ENCODE results near the gene NFASC.

Gene NFASC

DNA sequence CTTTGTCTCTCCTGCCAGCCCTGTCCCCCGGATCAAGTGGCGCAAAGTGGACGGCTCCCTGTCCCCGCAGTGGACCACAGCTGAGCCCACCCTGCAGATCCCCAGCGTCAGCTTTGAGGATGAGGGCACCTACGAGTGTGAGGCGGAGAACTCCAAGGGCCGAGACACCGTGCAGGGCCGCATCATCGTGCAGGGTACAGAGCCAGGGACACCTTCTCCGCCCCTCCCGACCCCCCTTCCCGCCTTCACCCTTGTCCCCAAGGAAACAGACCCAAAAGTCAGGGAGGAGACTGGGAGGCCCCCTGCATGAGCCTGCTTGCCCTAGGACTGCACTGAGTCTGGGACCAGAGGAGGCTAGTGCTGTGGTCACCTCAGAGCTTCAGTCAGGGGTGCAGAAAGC is 190.6 kb downstream of the NFASC start:
- Histone ChIP-seq H3K4me3 (ENCODE audit: low read depth in 1 of 2, low read length in 1 of 2) (no peak overlapping the region), H3K4me1 (ENCODE audit: control insufficient read depth in 1 of 2, insufficient read depth in 1 of 2, low read depth in 1 of 2, low read length in 1 of 2) (peaks cover 3 to 10% of the 10 kb centered on the region in 2 experiments), H3K27me3 (no peaks in the 10 kb centered on the region), H3K36me3 (no peaks in the 10 kb centered on the region), H3K9me3 (no peaks in the 10 kb centered on the region), H3K27ac (no peak overlapping the region)
- TF ChIP-seq, protein P1, sequence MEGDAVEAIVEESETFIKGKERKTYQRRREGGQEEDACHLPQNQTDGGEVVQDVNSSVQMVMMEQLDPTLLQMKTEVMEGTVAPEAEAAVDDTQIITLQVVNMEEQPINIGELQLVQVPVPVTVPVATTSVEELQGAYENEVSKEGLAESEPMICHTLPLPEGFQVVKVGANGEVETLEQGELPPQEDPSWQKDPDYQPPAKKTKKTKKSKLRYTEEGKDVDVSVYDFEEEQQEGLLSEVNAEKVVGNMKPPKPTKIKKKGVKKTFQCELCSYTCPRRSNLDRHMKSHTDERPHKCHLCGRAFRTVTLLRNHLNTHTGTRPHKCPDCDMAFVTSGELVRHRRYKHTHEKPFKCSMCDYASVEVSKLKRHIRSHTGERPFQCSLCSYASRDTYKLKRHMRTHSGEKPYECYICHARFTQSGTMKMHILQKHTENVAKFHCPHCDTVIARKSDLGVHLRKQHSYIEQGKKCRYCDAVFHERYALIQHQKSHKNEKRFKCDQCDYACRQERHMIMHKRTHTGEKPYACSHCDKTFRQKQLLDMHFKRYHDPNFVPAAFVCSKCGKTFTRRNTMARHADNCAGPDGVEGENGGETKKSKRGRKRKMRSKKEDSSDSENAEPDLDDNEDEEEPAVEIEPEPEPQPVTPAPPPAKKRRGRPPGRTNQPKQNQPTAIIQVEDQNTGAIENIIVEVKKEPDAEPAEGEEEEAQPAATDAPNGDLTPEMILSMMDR (IDR thresholded peaks at IDR 0.05): no peak

GRCh38 chr1:205061665-205062069 is 191.0 kb downstream of the NFASC start:
- Histone ChIP-seq H3K27ac (no peak overlapping the region), H3K9me3 (no peaks in the 10 kb centered on the region), H3K27me3 (no peaks in the 10 kb centered on the region)

GRCh38 chr1:205062319-205062718 is 191.7 kb downstream of the NFASC start:
- peaks cover 3 to 10% of the 10 kb centered on the region in 2 experiments for H3K4me1 ChIP-seq (ENCODE audit: control insufficient read depth in 1 of 2, insufficient read depth in 1 of 2, low read depth in 1 of 2, low read length in 1 of 2)
- TF ChIP-seq, protein P1 (IDR thresholded peaks at IDR 0.05): no peak
- no peak overlapping the region for H3K4me3 ChIP-seq (ENCODE audit: low read depth in 1 of 2, low read length in 1 of 2)
- no peaks in the 10 kb centered on the region for H3K27me3 ChIP-seq
- no peak overlapping the region for H3K27ac ChIP-seq
- no peaks in the 10 kb centered on the region for H3K9me3 ChIP-seq
- H3K36me3 ChIP-seq: no peaks in the 10 kb centered on the region

More at GRCh38 chr1:205061665-205062069, 191.0 kb downstream of the NFASC start:
- H3K4me3 ChIP-seq (ENCODE audit: low read depth in 1 of 2, low read length in 1 of 2): no peak overlapping the region
- no peaks in the 10 kb centered on the region for H3K36me3 ChIP-seq
- H3K4me1 ChIP-seq (ENCODE audit: control insufficient read depth in 1 of 2, insufficient read depth in 1 of 2, low read depth in 1 of 2, low read length in 1 of 2): peaks cover 3 to 10% of the 10 kb centered on the region in 2 experiments
- TF ChIP-seq, protein P1 (IDR thresholded peaks at IDR 0.05): peak; percentile 95

DNA sequence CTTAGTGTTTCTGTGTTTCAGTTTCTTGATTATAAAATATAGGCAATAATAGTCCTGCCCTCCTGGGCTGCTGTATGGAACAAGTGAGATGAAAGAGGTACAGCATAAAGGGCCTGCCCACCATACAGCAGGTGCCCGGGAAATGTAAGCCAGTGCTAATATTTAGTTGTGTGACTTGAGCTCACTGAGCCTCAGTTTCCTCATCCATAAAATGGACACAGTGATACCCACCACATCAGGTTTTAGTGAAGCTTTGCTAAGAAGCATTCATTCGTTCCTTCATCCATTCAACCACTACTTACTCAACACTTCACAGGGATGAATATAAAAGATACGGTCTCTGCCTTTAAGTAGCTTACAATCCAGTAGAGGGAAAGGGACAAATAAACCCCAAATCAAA is 192.2 kb downstream of the NFASC start:
- Histone ChIP-seq H3K9me3 (no peaks in the 10 kb centered on the region), H3K36me3 (no peaks in the 10 kb centered on the region), H3K27ac (no peak overlapping the region), H3K27me3 (no peaks in the 10 kb centered on the region), H3K4me3 (ENCODE audit: low read depth in 1 of 2, low read length in 1 of 2) (no peak overlapping the region), H3K4me1 (ENCODE audit: control insufficient read depth in 1 of 2, insufficient read depth in 1 of 2, low read depth in 1 of 2, low read length in 1 of 2) (peaks cover 3 to 10% of the 10 kb centered on the region in 2 experiments)
- TF ChIP-seq, protein P1 (IDR thresholded peaks at IDR 0.05): no peak

DNA sequence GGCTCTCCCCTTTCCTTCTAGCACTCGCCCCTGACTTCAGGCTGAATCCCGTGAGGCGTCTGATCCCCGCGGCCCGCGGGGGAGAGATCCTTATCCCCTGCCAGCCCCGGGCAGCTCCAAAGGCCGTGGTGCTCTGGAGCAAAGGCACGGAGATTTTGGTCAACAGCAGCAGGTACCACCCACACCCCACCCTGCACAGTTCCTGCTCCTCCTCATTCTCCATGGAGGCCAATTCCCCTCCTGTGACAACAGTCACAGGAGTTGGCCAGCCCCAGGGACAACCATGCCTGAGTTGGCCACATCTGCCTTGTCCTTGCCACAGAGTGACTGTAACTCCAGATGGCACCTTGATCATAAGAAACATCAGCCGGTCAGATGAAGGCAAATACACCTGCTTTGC is 193.6 kb downstream of the NFASC start:
- Histone ChIP-seq H3K27me3 (no peaks in the 10 kb centered on the region), H3K4me3 (ENCODE audit: low read depth in 1 of 2, low read length in 1 of 2) (no peak overlapping the region), H3K4me1 (ENCODE audit: control insufficient read depth in 1 of 2, insufficient read depth in 1 of 2, low read depth in 1 of 2, low read length in 1 of 2) (peaks cover 3 to 10% of the 10 kb centered on the region in 2 experiments), H3K27ac (no peak overlapping the region), H3K36me3 (no peaks in the 10 kb centered on the region), H3K9me3 (no peaks in the 10 kb centered on the region)
- TF ChIP-seq, protein P1 (IDR thresholded peaks at IDR 0.05): no peak

Measured in neutrophil (primary cell).